Natural killer cell (primary cell): ENCODE measurements around the gene TXNRD1. TPM values are rescaled to one million over a fixed set of nuclear protein-coding genes. Genes with fewer than 3 reads are reported as not detected.

Source experiments
- ATAC-seq, 3 donors: fragments of 150-1000 bp in 2 of 3; fragments of 200-7000 bp in 1 of 3; cut with Tn5 transposase; 1 replicate in 1 of 3; 2 replicates in 2 of 3; pipeline ENCODE4 v1.10.0; 2021; ENCODE audit warnings: mild to moderate bottlenecking in 2 of 3, moderate library complexity in 2 of 3
- DNase-seq, 2 donors: peaks; one replicate each; pipeline versions ENCODE4 v3.0.0 to v3.0.0-alpha.2; 2013 to 2021; ENCODE audit warnings: mixed read lengths in 1 of 2
- H3K27ac ChIP-seq: one replicate; pipeline ENCODE4 v1.5.1; 2013; ENCODE audit warnings: mild to moderate bottlenecking, low read length
- H3K27me3 ChIP-seq: one replicate; pipeline ENCODE4 v1.6.1; 2013; ENCODE audit warnings: low read length; ENCODE audit not compliant: control insufficient read depth, insufficient read depth
- H3K36me3 ChIP-seq: one replicate; pipeline ENCODE4 v1.6.1; 2013; ENCODE audit warnings: low read length; ENCODE audit not compliant: control insufficient read depth, insufficient read depth
- H3K4me1 ChIP-seq: one replicate; pipeline ENCODE4 v1.6.1; 2013; ENCODE audit warnings: low read length; ENCODE audit not compliant: control insufficient read depth, insufficient read depth
- H3K4me3 ChIP-seq: one replicate; pipeline ENCODE4 v1.5.1; 2013; ENCODE audit warnings: low read length
- H3K9me3 ChIP-seq: one replicate; pipeline ENCODE4 v1.6.1; 2013; ENCODE audit warnings: low read length; ENCODE audit not compliant: control insufficient read depth, insufficient read depth
- H3K27ac Mint-ChIP-seq, 2 donors: one replicate each; pipeline ENCODE4 v1.8.0; 2022; ENCODE audit warnings: mild to moderate bottlenecking in 2 of 2, mixed read lengths in 2 of 2, moderate library complexity in 1 of 2
- H3K27me3 Mint-ChIP-seq, 2 donors: one replicate each; pipeline ENCODE4 v1.8.0; 2022; ENCODE audit warnings: low read depth in 2 of 2, mixed read lengths in 2 of 2
- H3K36me3 Mint-ChIP-seq: one replicate; pipeline ENCODE4 v1.8.0; 2022; ENCODE audit warnings: mixed read lengths
- H3K4me1 Mint-ChIP-seq, 2 donors: one replicate each; pipeline ENCODE4 v1.8.0; 2022; ENCODE audit warnings: mixed read lengths in 2 of 2
- H3K4me3 Mint-ChIP-seq: one replicate; pipeline ENCODE4 v1.8.0; 2022; ENCODE audit warnings: mild to moderate bottlenecking, moderate library complexity, mixed read lengths
- H3K9me3 Mint-ChIP-seq, 2 donors: one replicate each; pipeline ENCODE4 v1.8.0; 2022; ENCODE audit warnings: mixed read lengths in 2 of 2
- WGBS: methylation state at CpG from one replicate; pipeline ENCODE4 v1.1.7; 2013; ENCODE audit warnings: missing lambda C conversion rate; ENCODE audit not compliant: insufficient coverage; 5-methylcytosine and 5-hydroxymethylcytosine counted together
- intact Hi-C: fragments of 100-400 bp; cut with micrococcal nuclease; formaldehyde crosslinking; loops from one replicate; pipeline ENCODE4 v1.14.2; 2022
- total RNA-seq, 4 donors: library from RNA; stranded (reverse); fragments of 120-200 nt in 1 of 4; gene quantifications; one replicate each; pipeline versions ENCODE4 v1.2.3 to v1.2.4, GENCODE V29; 2013 to 2022
- TF ChIP-seq, protein P1 (sequence below): fragments of 200-600 bp; IDR thresholded peaks from one replicate; pipeline ENCODE4 v1.8.0; 2022; ENCODE audit warnings: antibody characterized with exemption

TXNRD1 gene
- total RNA-seq, 3 donors from 2014 or later (not counting 1 experiment from before 2014, with no cell fraction given) = 46.9 to 59.7 (median 47.3) TPM

DNA sequence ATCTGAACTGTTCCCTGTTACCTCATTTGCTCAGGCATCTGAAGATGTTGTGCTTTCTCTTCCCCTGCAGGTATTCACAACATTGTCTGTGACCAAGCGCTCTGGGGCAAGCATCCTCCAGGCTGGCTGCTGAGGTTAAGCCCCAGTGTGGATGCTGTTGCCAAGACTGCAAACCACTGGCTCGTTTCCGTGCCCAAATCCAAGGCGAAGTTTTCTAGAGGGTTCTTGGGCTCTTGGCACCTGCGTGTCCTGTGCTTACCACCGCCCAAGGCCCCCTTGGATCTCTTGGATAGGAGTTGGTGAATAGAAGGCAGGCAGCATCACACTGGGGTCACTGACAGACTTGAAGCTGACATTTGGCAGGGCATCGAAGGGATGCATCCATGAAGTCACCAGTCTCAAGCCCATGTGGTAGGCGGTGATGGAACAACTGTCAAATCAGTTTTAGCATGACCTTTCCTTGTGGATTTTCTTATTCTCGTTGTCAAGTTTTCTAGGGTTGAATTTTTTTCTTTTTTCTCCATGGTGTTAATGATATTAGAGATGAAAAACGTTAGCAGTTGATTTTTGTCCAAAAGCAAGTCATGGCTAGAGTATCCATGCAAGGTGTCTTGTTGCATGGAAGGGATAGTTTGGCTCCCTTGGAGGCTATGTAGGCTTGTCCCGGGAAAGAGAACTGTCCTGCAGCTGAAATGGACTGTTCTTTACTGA is 132.9 kb downstream of the TXNRD1 start:
- H3K4me1 ChIP-seq = no peaks in the 10 kb centered on the region
- ATAC-seq (no peak), DNase-seq (no peak)
- H3K4me1 Mint-ChIP-seq = peaks cover 0 to 5% of the 10 kb centered on the region in 2 donors
- no peaks in the 10 kb centered on the region for H3K9me3 Mint-ChIP-seq
- H3K27me3 Mint-ChIP-seq = no peaks in the 10 kb centered on the region
- peaks cover 21% of the 10 kb centered on the region for H3K36me3 ChIP-seq
- H3K27me3 ChIP-seq = no peaks in the 10 kb centered on the region
- H3K27ac ChIP-seq = no peak overlapping the region
- no peaks in the 10 kb centered on the region for H3K9me3 ChIP-seq
- H3K4me3 Mint-ChIP-seq = no peak overlapping the region
- TF ChIP-seq, protein P1, sequence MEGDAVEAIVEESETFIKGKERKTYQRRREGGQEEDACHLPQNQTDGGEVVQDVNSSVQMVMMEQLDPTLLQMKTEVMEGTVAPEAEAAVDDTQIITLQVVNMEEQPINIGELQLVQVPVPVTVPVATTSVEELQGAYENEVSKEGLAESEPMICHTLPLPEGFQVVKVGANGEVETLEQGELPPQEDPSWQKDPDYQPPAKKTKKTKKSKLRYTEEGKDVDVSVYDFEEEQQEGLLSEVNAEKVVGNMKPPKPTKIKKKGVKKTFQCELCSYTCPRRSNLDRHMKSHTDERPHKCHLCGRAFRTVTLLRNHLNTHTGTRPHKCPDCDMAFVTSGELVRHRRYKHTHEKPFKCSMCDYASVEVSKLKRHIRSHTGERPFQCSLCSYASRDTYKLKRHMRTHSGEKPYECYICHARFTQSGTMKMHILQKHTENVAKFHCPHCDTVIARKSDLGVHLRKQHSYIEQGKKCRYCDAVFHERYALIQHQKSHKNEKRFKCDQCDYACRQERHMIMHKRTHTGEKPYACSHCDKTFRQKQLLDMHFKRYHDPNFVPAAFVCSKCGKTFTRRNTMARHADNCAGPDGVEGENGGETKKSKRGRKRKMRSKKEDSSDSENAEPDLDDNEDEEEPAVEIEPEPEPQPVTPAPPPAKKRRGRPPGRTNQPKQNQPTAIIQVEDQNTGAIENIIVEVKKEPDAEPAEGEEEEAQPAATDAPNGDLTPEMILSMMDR = no peak
- H3K36me3 Mint-ChIP-seq = no peaks in the 10 kb centered on the region
- intact Hi-C loops = no loop called here
- 97% methylated on average over 11 of the region's 11 CpGs for WGBS
- H3K27ac Mint-ChIP-seq = peak overlapping the region in 1 of 2 donors; percentile 27
- H3K4me3 ChIP-seq = no peak overlapping the region

DNA sequence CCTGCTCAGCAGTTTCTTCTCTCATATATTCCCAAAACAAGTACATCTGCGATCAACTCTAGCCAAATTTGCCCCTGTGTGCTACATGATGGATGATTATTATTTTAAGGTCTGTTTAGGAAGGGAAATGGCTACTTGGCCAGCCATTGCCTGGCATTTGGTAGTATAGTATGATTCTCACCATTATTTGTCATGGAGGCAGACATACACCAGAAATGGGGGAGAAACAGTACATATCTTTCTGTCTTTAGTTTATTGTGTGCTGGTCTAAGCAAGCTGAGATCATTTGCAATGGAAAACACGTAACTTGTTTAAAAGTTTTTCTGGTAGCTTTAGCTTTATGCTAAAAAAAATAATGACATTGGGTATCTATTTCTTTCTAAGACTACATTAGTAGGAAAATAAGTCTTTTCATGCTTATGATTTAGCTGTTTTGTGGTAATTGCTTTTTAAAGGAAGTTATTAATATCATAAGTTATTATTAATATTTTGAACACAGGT is 133.5 kb downstream of the TXNRD1 start:
- Histone ChIP-seq H3K27ac (no peak overlapping the region), H3K9me3 (no peaks in the 10 kb centered on the region), H3K4me3 (no peak overlapping the region), H3K4me1 (no peaks in the 10 kb centered on the region), H3K36me3 (peaks cover 21% of the 10 kb centered on the region), H3K27me3 (no peaks in the 10 kb centered on the region)
- Mint-ChIP-seq H3K27ac (no peak overlapping the region), H3K4me3 (no peak overlapping the region), H3K9me3 (no peaks in the 10 kb centered on the region), H3K36me3 (no peaks in the 10 kb centered on the region), H3K27me3 (no peaks in the 10 kb centered on the region), H3K4me1 (peaks cover 0 to 5% of the 10 kb centered on the region in 2 donors)
- TF ChIP-seq, protein P1 = no peak
- intact Hi-C loops = no loop called here
- DNase-seq = no peak
- ATAC-seq = no peak
- WGBS = 80% methylated on average over 1 of the region's 2 CpGs

DNA sequence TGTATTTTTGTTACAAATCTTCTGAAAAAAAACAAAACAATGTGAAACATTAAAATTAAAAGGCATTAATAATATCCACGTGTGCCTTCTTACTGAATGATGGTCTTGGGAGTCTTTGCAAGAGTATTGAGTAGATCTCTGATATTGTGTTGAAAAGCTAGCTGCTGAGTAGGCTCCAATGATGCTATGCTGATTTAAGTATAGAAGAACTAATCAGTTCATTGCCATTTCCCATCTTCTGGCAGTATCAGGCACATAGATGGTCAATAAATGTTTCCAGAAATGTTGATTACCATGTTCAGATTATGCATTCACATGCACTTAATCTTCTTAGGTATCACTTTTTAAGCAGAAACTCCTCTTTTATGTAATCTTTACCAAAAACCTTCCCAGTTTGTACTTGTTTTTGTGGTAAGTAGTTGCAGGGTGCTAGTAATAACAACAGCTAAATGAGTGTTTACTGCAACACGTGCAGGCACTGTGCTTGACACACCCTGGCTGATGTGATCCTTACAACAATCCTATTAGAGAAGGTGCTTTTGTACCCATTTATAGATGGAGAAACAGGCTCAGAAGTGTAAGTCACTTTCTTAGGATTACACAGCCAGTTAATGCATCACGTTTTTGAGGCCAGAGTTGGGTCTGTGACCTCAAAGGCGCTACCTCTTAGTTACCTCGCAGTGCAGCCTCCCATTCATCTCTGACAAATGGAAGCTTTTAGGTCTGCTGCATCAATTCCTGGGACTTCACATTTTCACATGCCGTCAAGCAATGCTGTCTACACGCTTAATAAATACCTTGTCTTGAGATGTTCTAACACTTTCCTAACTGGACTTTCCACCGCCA is 134.9 kb downstream of the TXNRD1 start:
- Mint-ChIP-seq H3K4me3 (no peak overlapping the region), H3K36me3 (no peaks in the 10 kb centered on the region), H3K27me3 (no peaks in the 10 kb centered on the region), H3K27ac (peak overlapping the region in 1 of 2 donors; percentile 64), H3K4me1 (no peaks in the 10 kb centered on the region), H3K9me3 (no peaks in the 10 kb centered on the region)
- intact Hi-C loops = no loop called here
- no peak overlapping the region for H3K27ac ChIP-seq
- DNase-seq (no peak), ATAC-seq (no peak)
- H3K4me1 ChIP-seq = no peaks in the 10 kb centered on the region
- H3K36me3 ChIP-seq = peaks cover 21% of the 10 kb centered on the region
- no peak overlapping the region for H3K4me3 ChIP-seq
- TF ChIP-seq, protein P1 = no peak
- no peaks in the 10 kb centered on the region for H3K9me3 ChIP-seq
- WGBS = 97% methylated on average over 8 of the region's 8 CpGs
- H3K27me3 ChIP-seq = no peaks in the 10 kb centered on the region
